A673 (cell line): ENCODE results near the gene PRR5L. TPM values are rescaled to one million over a fixed set of nuclear protein-coding genes. Genes with fewer than 3 reads are reported as not detected.

Experiments used
- BruUV-seq: library from RNA; stranded (reverse); fragments of 400-500 nt; replicated peaks from 2 replicates; lab custom pipeline; 2021; lab: Mats Ljungman, UMichigan
- CTCF ChIA-PET: fragments of 300-600 bp; sonication (Branson Sonifier 250); formaldehyde crosslinking; loops from one replicate; lab custom pipeline; 2022; ENCODE audit warnings: antibody characterized with exemption; lab: Charles Lee
- POLR2A ChIA-PET: fragments of 300-600 bp; sonication (Branson Sonifier 250); formaldehyde crosslinking; loops from one replicate; lab custom pipeline; 2022; ENCODE audit warnings: antibody characterized with exemption; ENCODE audit not compliant: low non-redundant PET; lab: Charles Lee
- DNase-seq: peaks from one replicate; pipeline ENCODE4 v3.0.0-alpha.2; 2015; ENCODE audit warnings: low spot score
- H3K27ac ChIP-seq: fragments of 200-600 bp; sonication (generic); 2 replicates; pipeline ENCODE4 v1.5.1; 2016; ENCODE audit warnings: mixed run types, low read depth, mild to moderate bottlenecking, mixed read lengths, antibody characterized with exemption, low read length; ENCODE audit not compliant: poor library complexity, severe bottlenecking
- H3K27me3 ChIP-seq: fragments of 200-600 bp; sonication (generic); replicated peaks from 2 replicates; pipeline ENCODE4 v1.6.1; 2017; ENCODE audit warnings: mixed run types, low read depth, mild to moderate bottlenecking, mixed read lengths, antibody characterized with exemption, low read length; ENCODE audit not compliant: insufficient read depth, poor library complexity
- H3K36me3 ChIP-seq: fragments of 200-600 bp; sonication (generic); 2 replicates; pipeline ENCODE4 v1.6.1; 2016; ENCODE audit warnings: mixed run types, mild to moderate bottlenecking, mixed read lengths, antibody characterized with exemption, low read length; ENCODE audit not compliant: insufficient read depth, poor library complexity, severe bottlenecking
- H3K4me1 ChIP-seq: fragments of 200-600 bp; sonication (generic); 2 replicates; pipeline ENCODE4 v1.6.1; 2017; ENCODE audit warnings: mixed run types, mild to moderate bottlenecking, mixed read lengths, antibody characterized with exemption, low read length; ENCODE audit not compliant: insufficient read depth, poor library complexity, severe bottlenecking
- H3K4me3 ChIP-seq: fragments of 200-600 bp; sonication (generic); 2 replicates; pipeline ENCODE4 v1.5.1; 2016; ENCODE audit warnings: low read depth, mixed run types, mild to moderate bottlenecking, mixed read lengths, low read length; ENCODE audit not compliant: poor library complexity, severe bottlenecking
- H3K9me3 ChIP-seq: fragments of 200-600 bp; sonication (generic); 2 replicates; pipeline ENCODE4 v1.6.1; 2016; ENCODE audit warnings: mixed run types, low read depth, mild to moderate bottlenecking, mixed read lengths, antibody characterized with exemption, low read length; ENCODE audit not compliant: poor library complexity, severe bottlenecking
- EZH2 ChIP-seq: fragments of 200-600 bp; sonication (generic); IDR thresholded peaks from 2 replicates; pipeline ENCODE4 v1.6.1; 2017; ENCODE audit warnings: borderline replicate concordance, low read depth, mild to moderate bottlenecking, mixed read lengths, antibody characterized with exemption, low read length; ENCODE audit not compliant: poor library complexity, severe bottlenecking
- intact Hi-C: fragments of 100-400 bp; cut with micrococcal nuclease; formaldehyde crosslinking; loops from one replicate; pipeline ENCODE4 v1.10.0; 2022; ENCODE audit not compliant: unreplicated experiment
- total RNA-seq: library from RNA; stranded (reverse); gene quantifications from 2 replicates; pipeline ENCODE4 v1.2.3, GENCODE V29; 2021
- TF ChIP-seq, protein P1 (sequence below): fragments of 300-800, 200-600 bp; sonication (generic); conservative IDR thresholded peaks from 2 replicates; pipeline ENCODE4 v1.5.1; 2017; ENCODE audit warnings: low read depth, mild to moderate bottlenecking, antibody characterized with exemption, low read length, moderate library complexity, mixed read lengths

PRR5L gene
- total RNA-seq, 1 experiment from 2014 or later = 102 TPM

DNA sequence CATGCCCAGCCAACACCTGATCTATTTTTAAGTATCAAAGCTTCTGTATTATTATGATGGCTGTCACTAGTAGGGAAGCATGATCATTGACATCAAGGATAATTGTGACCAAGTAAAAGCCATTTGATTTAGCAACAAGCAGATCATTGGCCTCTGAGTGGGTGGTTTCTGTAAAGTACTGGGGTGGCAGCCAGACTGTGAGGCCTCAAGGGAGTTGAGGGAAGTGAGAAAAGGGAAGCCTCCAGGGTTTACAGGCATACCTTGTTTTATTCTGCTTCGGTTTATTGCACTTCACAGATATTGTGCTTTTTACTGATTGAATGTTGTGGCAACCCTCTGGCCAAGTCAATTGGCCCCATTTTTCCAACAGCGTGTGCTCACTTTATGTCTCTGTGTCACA, 60.1 kb downstream of the PRR5L start:
- Histone ChIP-seq H3K4me3 (no peak overlapping the region), H3K36me3 (no peaks in the 10 kb centered on the region), H3K9me3 (no peaks in the 10 kb centered on the region), H3K27ac (no peak overlapping the region), H3K4me1 (peaks cover 14% of the 10 kb centered on the region), H3K27me3 (no peaks in the 10 kb centered on the region)
- no TSS peak for BruUV-seq
- intact Hi-C loops = no loop called here
- POLR2A ChIA-PET = no interaction called here
- no peak for TF ChIP-seq EZH2
- TF ChIP-seq, protein P1, sequence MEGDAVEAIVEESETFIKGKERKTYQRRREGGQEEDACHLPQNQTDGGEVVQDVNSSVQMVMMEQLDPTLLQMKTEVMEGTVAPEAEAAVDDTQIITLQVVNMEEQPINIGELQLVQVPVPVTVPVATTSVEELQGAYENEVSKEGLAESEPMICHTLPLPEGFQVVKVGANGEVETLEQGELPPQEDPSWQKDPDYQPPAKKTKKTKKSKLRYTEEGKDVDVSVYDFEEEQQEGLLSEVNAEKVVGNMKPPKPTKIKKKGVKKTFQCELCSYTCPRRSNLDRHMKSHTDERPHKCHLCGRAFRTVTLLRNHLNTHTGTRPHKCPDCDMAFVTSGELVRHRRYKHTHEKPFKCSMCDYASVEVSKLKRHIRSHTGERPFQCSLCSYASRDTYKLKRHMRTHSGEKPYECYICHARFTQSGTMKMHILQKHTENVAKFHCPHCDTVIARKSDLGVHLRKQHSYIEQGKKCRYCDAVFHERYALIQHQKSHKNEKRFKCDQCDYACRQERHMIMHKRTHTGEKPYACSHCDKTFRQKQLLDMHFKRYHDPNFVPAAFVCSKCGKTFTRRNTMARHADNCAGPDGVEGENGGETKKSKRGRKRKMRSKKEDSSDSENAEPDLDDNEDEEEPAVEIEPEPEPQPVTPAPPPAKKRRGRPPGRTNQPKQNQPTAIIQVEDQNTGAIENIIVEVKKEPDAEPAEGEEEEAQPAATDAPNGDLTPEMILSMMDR = no peak
- CTCF ChIA-PET = no interaction called here
- peak; percentile 78 for DNase-seq

DNA sequence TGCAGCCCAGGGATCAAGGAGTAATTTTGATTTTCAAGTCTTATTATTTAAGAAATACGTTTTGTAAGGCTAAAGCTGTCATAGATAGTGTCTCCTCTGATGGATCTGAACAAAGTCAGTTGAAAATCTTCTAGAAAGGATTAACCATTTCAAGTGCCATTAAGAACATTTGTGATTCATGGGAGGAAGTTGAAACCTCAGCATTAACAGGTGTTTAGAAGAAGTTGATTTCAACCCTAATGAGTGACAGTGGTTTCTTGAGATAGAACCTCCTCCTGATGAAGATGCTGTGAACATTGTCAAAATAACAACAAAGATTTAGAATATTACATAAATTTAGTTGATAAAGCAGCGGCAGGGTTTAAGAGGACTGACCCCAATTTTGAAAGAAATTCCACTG, 61.7 kb downstream of the PRR5L start:
- no TSS peak for BruUV-seq
- DNase-seq = no peak
- ChIA-PET CTCF (no interaction called here), POLR2A (interaction anchor here (0.6 kb wide), 1 partner anchor 15 kb away, joined by 3 read pairs; no protein-coding TSS in a partner anchor)
- Histone ChIP-seq H3K4me3 (no peak overlapping the region), H3K9me3 (no peaks in the 10 kb centered on the region), H3K27ac (no peak overlapping the region), H3K36me3 (no peaks in the 10 kb centered on the region), H3K27me3 (no peaks in the 10 kb centered on the region), H3K4me1 (peaks cover 14% of the 10 kb centered on the region)
- intact Hi-C loops = no loop called here
- TF ChIP-seq, protein P1 = no peak
- TF ChIP-seq EZH2 = no peak

DNA sequence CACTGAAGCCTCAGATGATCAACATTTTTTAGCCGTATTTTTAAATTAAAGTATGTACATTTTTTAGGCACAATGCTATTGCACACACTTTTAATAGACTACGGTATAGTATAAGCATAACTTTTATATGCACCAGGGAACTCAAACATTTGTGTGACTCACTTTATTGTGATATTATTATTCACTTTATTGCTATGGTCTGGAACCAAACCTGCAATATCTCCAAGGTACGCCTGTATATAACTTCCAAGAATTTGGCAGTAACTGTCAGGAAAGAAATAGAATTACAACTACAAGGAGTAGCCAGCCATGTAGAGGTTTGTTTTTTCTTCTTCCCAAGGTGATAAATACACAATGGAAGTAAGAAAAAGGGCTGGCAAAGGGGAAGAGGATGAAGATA, 62.3 kb downstream of the PRR5L start:
- Histone ChIP-seq H3K9me3 (no peaks in the 10 kb centered on the region), H3K4me3 (no peak overlapping the region), H3K36me3 (no peaks in the 10 kb centered on the region), H3K4me1 (peaks cover 17% of the 10 kb centered on the region), H3K27ac (no peak overlapping the region), H3K27me3 (no peaks in the 10 kb centered on the region)
- BruUV-seq = no TSS peak
- no peak for DNase-seq
- TF ChIP-seq, protein P1 = no peak
- no peak for TF ChIP-seq EZH2
- POLR2A ChIA-PET = no interaction called here
- CTCF ChIA-PET = no interaction called here
- intact Hi-C loops = no loop called here
